Upper lobe of right lung (tissue), 1 donor: ENCODE measurements around the gene C11orf98. TPM values are rescaled to one million over a fixed set of nuclear protein-coding genes. Genes with fewer than 3 reads are reported as not detected.

ENCODE experiments used
- ATAC-seq: fragments of 200-7000 bp; cut with Tn5 transposase; one replicate; pipeline ENCODE4 v1.9.1; 2020; ENCODE audit warnings: mild to moderate bottlenecking, moderate library complexity
- DNase-seq: peaks from one replicate; pipeline ENCODE4 v3.0.0-alpha.2; 2020
- H3K27ac ChIP-seq: fragments of 200-600 bp; one replicate; pipeline ENCODE4 v1.8.0; 2022
- H3K27me3 ChIP-seq: fragments of 200-600 bp; one replicate; pipeline ENCODE4 v1.8.0; 2022; ENCODE audit warnings: mild to moderate bottlenecking
- H3K36me3 ChIP-seq: fragments of 200-600 bp; one replicate; pipeline ENCODE4 v1.8.0; 2022
- H3K4me1 ChIP-seq: fragments of 200-600 bp; one replicate; pipeline ENCODE4 v1.8.0; 2022
- H3K4me3 ChIP-seq: fragments of 200-600 bp; one replicate; pipeline ENCODE4 v1.8.0; 2022; ENCODE audit warnings: mild to moderate bottlenecking
- H3K9me3 ChIP-seq: fragments of 200-600 bp; one replicate; pipeline ENCODE4 v1.8.0; 2022
- intact Hi-C: fragments of 100-400 bp; cut with DNase I; formaldehyde crosslinking; loops from one replicate; pipeline ENCODE4 v1.11.0; 2022
- total RNA-seq: library from RNA; stranded (reverse); fragmentation: NEBNext Ultra II Directional; extraction: Animal tissue kit (Norgen Biotek cat#: 25700); gene quantifications from one replicate; pipeline ENCODE4 v1.2.1, GENCODE V29; 2021
- TF ChIP-seq, protein P1 (sequence below): fragments of 200-600 bp; IDR thresholded peaks from one replicate; pipeline ENCODE4 v1.8.0; 2022; ENCODE audit warnings: antibody characterized with exemption
- donor health status: DM: no; HTN: yes; CAD: no; lungs with severe emphysema.

C11orf98 gene
- total RNA-seq, 1 donor from 2014 or later = 41.7 TPM

DNA sequence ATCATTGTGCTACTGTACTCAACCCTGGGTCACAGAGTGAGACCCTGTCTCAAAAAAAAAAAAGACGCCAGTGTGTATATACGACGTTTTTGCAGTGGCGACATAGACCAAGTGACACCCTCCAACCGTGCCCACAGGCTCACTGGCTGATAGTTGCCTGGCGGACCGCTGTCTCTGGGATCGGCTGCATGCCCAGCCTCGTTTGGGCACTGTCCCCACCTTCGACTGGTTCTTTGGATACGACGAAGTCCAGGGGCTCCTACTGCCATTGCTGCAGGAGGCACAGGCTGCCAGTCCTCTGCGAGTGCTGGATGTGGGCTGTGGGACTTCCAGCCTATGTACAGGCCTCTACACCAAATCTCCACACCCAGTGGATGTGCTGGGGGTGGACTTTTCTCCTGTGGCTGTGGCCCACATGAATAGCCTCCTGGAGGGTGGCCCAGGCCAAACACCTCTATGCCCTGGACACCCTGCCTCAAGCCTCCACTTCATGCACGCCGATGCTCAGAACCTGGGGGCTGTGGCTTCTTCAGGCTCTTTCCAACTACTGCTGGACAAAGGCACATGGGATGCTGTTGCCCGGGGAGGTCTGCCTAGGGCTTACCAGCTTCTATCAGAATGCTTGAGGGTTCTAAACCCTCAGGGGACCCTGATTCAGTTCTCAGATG is 1.4 kb upstream of the C11orf98 start:
- H3K36me3 ChIP-seq = peaks cover 26% of the 10 kb centered on the region
- intact Hi-C loops = no loop called here

DNA sequence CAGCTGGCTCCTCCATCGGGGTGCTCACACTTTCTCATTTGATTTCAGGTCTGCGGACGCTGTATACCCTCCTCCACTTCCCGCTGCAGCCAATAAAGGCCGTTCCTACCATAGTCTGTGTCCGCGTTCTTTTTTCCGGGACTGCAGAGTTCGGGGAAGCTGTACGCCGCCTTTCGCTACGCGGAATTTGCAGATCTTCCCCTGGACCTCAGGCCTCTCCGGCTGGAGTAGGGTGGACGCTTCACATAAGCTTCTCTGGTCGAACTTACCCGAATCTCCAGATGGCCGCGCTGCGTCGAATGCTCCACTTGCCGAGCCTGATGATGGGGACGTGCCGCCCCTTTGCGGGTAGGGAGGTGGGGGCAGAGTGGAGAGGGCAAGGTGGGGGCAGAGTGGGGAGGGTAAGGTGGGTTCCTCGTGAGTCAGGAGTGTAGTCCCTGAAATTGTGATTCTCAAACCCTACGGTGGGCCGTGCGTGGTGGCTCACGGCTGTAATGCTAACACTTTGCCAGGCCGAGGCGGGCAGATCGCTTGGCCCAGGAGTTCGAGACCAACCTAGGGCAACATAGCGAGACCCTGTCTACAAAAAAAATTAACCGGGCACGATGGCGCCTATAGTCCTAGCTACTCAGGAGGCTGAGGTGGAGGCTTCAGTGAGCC is 719 bp upstream of the C11orf98 start:
- TF ChIP-seq, protein P1, sequence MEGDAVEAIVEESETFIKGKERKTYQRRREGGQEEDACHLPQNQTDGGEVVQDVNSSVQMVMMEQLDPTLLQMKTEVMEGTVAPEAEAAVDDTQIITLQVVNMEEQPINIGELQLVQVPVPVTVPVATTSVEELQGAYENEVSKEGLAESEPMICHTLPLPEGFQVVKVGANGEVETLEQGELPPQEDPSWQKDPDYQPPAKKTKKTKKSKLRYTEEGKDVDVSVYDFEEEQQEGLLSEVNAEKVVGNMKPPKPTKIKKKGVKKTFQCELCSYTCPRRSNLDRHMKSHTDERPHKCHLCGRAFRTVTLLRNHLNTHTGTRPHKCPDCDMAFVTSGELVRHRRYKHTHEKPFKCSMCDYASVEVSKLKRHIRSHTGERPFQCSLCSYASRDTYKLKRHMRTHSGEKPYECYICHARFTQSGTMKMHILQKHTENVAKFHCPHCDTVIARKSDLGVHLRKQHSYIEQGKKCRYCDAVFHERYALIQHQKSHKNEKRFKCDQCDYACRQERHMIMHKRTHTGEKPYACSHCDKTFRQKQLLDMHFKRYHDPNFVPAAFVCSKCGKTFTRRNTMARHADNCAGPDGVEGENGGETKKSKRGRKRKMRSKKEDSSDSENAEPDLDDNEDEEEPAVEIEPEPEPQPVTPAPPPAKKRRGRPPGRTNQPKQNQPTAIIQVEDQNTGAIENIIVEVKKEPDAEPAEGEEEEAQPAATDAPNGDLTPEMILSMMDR = no peak
- peak overlapping the region; percentile 91 for H3K27ac ChIP-seq
- intact Hi-C loops = no loop called here
- DNase-seq (peak; percentile 82), ATAC-seq (peak; percentile 55)
- peaks cover 26% of the 10 kb centered on the region for H3K4me1 ChIP-seq
- peak overlapping the region; percentile 92 for H3K4me3 ChIP-seq
- no peaks in the 10 kb centered on the region for H3K9me3 ChIP-seq
- peaks cover 26% of the 10 kb centered on the region for H3K36me3 ChIP-seq
- no peaks in the 10 kb centered on the region for H3K27me3 ChIP-seq

More for the DNA sequence above, 1.4 kb upstream of the C11orf98 start:
- Histone ChIP-seq H3K9me3 (no peaks in the 10 kb centered on the region), H3K27ac (peak overlapping the region; percentile 91), H3K4me1 (peaks cover 28% of the 10 kb centered on the region), H3K4me3 (peak overlapping the region; percentile 92), H3K27me3 (no peaks in the 10 kb centered on the region)
- TF ChIP-seq, protein P1 = no peak
- no peak for ATAC-seq
- no peak for DNase-seq

- peak; percentile 60 for ATAC-seq
- no peaks in the 10 kb centered on the region for H3K27me3 ChIP-seq
- peak overlapping the region; percentile 91 for H3K27ac ChIP-seq
- H3K36me3 ChIP-seq = peaks cover 26% of the 10 kb centered on the region
- intact Hi-C loops = no loop called here
- TF ChIP-seq, protein P1 = no peak
- H3K4me1 ChIP-seq = peaks cover 21% of the 10 kb centered on the region
- no peaks in the 10 kb centered on the region for H3K9me3 ChIP-seq
- H3K4me3 ChIP-seq = peak overlapping the region; percentile 92
- DNase-seq = no peak
Measured at GRCh38 chr11:62664405-62665074, 470 bp downstream of the C11orf98 start.

GRCh38 chr11:62656796-62657429 is 8.1 kb downstream of the C11orf98 start:
- Histone ChIP-seq H3K4me1 (peaks cover 6% of the 10 kb centered on the region), H3K4me3 (no peak overlapping the region), H3K36me3 (no peaks in the 10 kb centered on the region), H3K9me3 (no peaks in the 10 kb centered on the region), H3K27me3 (no peaks in the 10 kb centered on the region), H3K27ac (no peak overlapping the region)
- DNase-seq = no peak
- TF ChIP-seq, protein P1 = no peak
- intact Hi-C loops = no loop called here
- no peak for ATAC-seq

GRCh38 chr11:62654297-62654696 is 10.7 kb downstream of the C11orf98 start:
- H3K9me3 ChIP-seq = no peaks in the 10 kb centered on the region
- no peaks in the 10 kb centered on the region for H3K27me3 ChIP-seq
- intact Hi-C loops = no loop called here
- ATAC-seq (no peak), DNase-seq (no peak)
- H3K36me3 ChIP-seq = peaks cover 5% of the 10 kb centered on the region
- no peak overlapping the region for H3K27ac ChIP-seq
- TF ChIP-seq, protein P1 = no peak
- H3K4me1 ChIP-seq = peaks cover 11% of the 10 kb centered on the region
- H3K4me3 ChIP-seq = no peak overlapping the region
